ENCODE measurements around the gene TRPV5.

The TRPV5 gene

DNA sequence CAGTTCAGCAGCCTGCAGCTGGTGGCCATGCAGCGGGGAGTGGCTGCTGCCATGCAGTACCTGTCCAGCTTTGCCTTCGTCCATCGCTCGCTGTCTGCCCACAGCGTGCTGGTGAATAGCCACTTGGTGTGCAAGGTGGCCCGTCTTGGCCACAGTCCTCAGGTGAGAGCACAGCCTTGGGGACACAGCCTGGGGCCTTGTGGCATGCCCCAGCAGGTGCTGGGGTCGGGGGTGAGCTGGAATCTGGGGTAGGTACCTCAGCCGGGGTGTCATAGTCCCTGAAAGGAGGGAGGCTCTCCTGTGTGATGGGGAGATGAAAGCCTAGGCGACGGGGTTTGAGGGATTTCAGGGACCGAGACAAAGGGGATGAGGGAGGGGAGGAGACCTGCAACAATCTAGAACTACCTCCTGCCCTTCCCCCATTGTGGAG lies 64.5 kb downstream of the TRPV5 start:
- no peak for DNase-seq

DNA sequence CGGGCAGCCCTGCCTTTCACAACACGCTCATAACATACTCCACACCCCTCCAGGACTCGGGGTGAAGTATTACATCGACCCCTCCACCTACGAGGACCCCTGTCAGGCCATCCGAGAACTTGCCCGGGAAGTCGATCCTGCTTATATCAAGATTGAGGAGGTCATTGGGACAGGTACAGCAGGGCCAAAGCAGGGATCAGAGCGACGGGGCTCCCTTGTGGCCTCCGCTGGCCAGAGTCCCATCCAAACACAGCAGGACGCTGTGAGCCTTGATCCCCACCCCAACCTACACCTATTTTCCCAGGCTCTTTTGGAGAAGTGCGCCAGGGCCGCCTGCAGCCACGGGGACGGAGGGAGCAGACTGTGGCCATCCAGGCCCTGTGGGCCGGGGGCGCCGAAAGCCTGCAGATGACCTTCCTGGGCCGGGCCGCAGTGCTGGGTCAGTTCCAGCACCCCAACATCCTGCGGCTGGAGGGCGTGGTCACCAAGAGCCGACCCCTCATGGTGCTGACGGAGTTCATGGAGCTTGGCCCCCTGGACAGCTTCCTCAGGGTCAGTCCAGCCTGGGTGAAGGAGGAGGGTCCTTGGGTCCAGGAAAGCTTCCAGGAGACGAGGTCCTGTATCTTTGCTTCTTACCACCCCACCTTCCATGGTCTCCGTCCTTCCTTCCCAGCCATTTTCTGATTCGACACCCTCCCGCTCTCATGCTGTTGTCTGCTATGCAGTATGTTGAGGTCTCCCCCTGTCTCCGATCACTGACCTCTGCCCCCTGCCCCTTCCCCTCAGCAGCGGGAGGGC lies 65.2 kb downstream of the TRPV5 start:
- no peak for DNase-seq

GRCh38 chr7:142867398-142868187 lies 66.0 kb downstream of the TRPV5 start:
- no peak for DNase-seq

DNA sequence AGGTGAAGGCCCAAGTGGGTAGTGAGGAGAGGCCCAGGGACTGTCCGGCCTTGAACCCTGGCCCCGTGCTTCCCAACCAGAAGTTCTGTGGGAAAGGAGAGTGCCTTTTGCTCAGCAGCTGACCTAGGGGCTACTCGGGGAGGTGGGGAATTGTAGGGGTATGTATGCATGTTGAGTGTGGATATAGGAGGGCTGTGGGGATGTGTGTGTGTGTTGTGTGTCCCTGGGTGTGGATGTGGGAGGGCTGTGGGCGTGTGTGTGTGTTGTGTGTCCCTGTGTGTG lies 66.5 kb downstream of the TRPV5 start:
- no peak for DNase-seq

DNA sequence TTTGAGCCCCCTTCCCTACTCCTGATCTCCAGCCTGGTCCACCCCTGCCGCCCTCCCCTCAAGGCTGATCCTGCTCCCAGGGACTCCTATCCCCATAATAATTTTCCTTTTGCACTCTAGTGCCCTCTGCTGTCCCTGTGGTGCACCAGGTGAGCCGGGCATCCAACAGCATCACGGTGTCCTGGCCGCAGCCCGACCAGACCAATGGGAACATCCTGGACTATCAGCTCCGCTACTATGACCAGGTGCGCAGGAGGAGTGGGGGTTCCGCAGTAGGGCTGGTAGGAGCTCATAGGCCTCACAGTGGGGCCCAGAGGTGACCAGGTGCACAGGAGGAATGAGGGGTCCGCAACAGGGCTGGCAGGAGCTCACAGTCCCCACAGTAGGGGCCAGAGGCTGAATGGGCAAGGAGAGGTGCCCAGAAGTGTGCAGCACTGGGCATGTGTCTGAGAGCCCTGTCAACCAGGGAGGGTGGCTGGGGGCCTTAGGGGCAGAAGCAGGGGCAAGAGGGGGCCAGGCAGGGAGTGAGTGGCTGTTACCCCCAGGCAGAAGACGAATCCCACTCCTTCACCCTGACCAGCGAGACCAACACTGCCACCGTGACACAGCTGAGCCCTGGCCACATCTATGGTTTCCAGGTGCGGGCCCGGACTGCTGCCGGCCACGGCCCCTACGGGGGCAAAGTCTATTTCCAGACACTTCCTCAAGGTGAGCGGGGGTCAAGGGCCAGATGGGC lies 67.0 kb downstream of the TRPV5 start:
- DNase-seq: no peak

DNA sequence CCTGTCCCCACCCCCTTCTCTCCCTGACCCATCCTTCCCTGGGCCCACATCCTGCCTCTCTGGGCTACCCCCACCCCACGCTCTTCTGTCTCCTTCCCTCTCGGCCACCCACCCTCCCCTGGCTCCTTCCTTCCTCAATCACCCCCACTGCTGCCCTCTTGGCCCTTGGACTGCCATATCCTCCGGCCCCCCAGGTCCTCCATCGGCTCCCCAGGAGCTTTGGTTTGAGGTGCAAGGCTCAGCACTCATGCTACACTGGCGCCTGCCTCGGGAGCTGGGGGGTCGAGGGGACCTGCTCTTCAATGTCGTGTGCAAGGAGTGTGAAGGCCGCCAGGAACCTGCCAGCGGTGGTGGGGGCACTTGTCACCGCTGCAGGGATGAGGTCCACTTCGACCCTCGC lies 67.8 kb downstream of the TRPV5 start:
- DNase-seq: no peak

GRCh38 chr7:142864980-142865747 lies 68.4 kb downstream of the TRPV5 start:
- no peak for DNase-seq

GRCh38 chr7:142863891-142864685 lies 69.5 kb downstream of the TRPV5 start:
- no peak for DNase-seq

- no peak for DNase-seq
Measured at GRCh38 chr7:142862786-142863400, 70.7 kb downstream of the TRPV5 start.

DNA sequence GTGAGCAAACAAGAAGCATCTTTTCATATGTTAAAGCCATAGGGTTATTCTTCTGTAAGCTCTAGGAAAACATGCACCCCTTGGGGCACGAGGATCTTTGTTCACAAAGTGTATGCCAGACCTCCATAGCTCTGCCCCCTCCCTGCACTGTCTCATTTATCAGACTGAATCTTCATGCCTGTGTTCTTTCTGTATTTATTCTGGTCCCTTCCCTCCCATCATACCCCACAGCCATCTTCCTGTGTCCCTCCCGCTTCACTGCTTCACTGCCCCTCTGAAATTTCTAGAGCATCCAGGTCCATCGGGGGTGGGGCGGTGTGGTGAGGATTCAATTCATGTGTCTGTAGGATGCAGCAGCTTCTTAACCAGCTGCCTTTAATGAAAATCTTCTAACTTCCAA lies 71.2 kb downstream of the TRPV5 start:
- DNase-seq: no peak

DNA sequence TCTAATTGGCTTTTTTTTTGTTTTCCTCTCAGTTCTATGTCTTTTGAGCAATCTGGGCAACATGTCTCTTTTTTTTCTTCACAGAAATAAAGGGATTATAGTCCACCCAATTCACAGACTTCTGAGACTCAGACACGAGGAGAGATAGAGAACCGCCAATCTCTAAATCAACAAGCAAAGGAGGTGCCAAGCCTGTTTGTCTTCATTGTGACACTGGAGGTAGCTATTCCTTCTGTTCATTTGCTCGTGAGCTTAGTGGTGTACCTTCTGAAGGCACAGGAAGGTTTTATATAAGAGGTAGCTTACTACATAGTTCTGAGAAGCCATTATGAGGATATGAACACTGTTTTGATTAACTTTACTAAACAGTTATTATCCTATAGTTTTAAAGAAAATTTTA lies 72.6 kb downstream of the TRPV5 start:
- DNase-seq: no peak

- no peak for DNase-seq
Measured at GRCh38 chr7:142859829-142860228, 73.7 kb downstream of the TRPV5 start.

DNA sequence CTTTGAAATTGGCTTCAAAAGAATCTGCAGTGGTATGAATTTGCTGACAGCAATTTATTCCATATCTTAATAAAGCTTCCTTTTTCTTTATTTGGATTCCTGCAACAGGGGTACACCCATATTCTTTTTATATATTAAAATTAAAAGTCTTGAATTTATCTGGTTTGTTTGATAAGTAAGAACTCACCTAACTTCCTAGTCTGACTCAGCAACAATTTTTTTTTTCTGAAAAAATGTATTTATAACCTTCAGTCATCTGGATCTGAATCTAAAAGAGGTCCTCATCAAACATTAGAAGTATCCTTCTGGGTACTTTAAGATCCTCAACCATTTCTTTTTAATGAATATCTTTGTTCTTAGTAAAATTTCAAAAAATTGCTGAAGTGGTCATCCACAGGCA lies 74.1 kb downstream of the TRPV5 start:
- DNase-seq: no peak
